IMR-90 (cell line): ENCODE results near the gene NUBPL. TPM values are rescaled to one million over a fixed set of nuclear protein-coding genes. Genes with fewer than 3 reads are reported as not detected.
A peak's percentile ranks its signal among the peaks of the same experiment; 100 is the strongest.

Source experiments
- ATAC-seq: fragments of 200-7000 bp; cut with Tn5 transposase; 2 replicates; pipeline ENCODE4 v1.9.1; 2020; ENCODE audit warnings: low read depth, mild to moderate bottlenecking, moderate library complexity
- BruUV-seq: library from RNA; stranded (reverse); fragments of 400-500 nt; replicated peaks from 2 replicates; lab custom pipeline; 2021; lab: Mats Ljungman, UMichigan
- CTCF ChIA-PET: fragments of 300-600 bp; formaldehyde crosslinking; extraction: SDS; loops from one replicate; lab custom pipeline; 2021; ENCODE audit warnings: antibody characterized with exemption; lab: Yijun Ruan, JAX
- POLR2A ChIA-PET: fragments of 300-600 bp; sonication (Branson Sonifier 250); formaldehyde crosslinking; loops from one replicate; lab custom pipeline; 2022; ENCODE audit warnings: antibody characterized with exemption; ENCODE audit not compliant: unreplicated experiment; lab: Charles Lee
- DNase-seq: peaks from one replicate; pipeline ENCODE4 v3.0.0; 2013
- H2AFZ ChIP-seq: replicated peaks from 2 replicates; pipeline ENCODE3; 2013; ENCODE audit warnings: low read length, mild to moderate bottlenecking; ENCODE audit not compliant: poor library complexity
- H2AK5ac ChIP-seq: 2 replicates; pipeline ENCODE4 v1.6.1; 2013; ENCODE audit warnings: low read depth, low read length, inconsistent platforms
- H2AK9ac ChIP-seq: replicated peaks from 2 replicates; pipeline ENCODE3; 2013; ENCODE audit warnings: mild to moderate bottlenecking, low read depth, low read length, moderate library complexity; ENCODE audit not compliant: poor library complexity
- H2BK120ac ChIP-seq: 2 replicates; pipeline ENCODE4 v1.6.1; 2013; ENCODE audit warnings: low read depth, low read length, inconsistent platforms
- H2BK15ac ChIP-seq: 3 replicates; pipeline ENCODE4 v1.6.1; 2013; ENCODE audit warnings: low read depth, low read length, inconsistent platforms
- H2BK20ac ChIP-seq: 2 replicates; pipeline ENCODE4 v1.6.1; 2013; ENCODE audit warnings: low read depth, mild to moderate bottlenecking, inconsistent platforms, low read length, moderate library complexity
- H2BK5ac ChIP-seq: 2 replicates; pipeline ENCODE4 v1.6.1; 2013; ENCODE audit warnings: mild to moderate bottlenecking, low read depth, low read length, inconsistent platforms; ENCODE audit not compliant: poor library complexity, severe bottlenecking
- H3K14ac ChIP-seq: replicated peaks from 2 replicates; pipeline ENCODE4 v1.6.1; 2013; ENCODE audit warnings: low read depth, low read length, inconsistent platforms
- H3K18ac ChIP-seq: 2 replicates; pipeline ENCODE4 v1.6.1; 2013; ENCODE audit warnings: low read depth, low read length, control low read depth
- H3K23ac ChIP-seq: 2 replicates; pipeline ENCODE4 v1.6.1; 2013; ENCODE audit warnings: low read depth, low read length, inconsistent platforms
- H3K27ac ChIP-seq: 2 replicates; pipeline ENCODE4 v1.5.1; 2013; ENCODE audit warnings: mild to moderate bottlenecking, control low read depth, low read length; ENCODE audit not compliant: insufficient read depth
- H3K27me3 ChIP-seq: 2 replicates; pipeline ENCODE4 v1.6.1; 2013; ENCODE audit warnings: low read length; ENCODE audit not compliant: control insufficient read depth, insufficient read depth
- H3K36me3 ChIP-seq: 2 replicates; pipeline ENCODE4 v1.6.1; 2013; ENCODE audit warnings: low read length, mixed read lengths; ENCODE audit not compliant: control insufficient read depth, insufficient read depth
- H3K4ac ChIP-seq: 2 replicates; pipeline ENCODE4 v1.6.1; 2013; ENCODE audit warnings: low read depth, low read length, inconsistent platforms
- H3K4me1 ChIP-seq: 2 replicates; pipeline ENCODE4 v1.6.1; 2013; ENCODE audit warnings: low read length, mixed read lengths; ENCODE audit not compliant: control insufficient read depth, insufficient read depth
- H3K4me2 ChIP-seq: 2 replicates; pipeline ENCODE4 v1.6.1; 2013; ENCODE audit warnings: low read depth, mild to moderate bottlenecking, control low read depth, low read length, moderate library complexity
- H3K4me3 ChIP-seq: 2 replicates; pipeline ENCODE4 v1.5.1; 2013; ENCODE audit warnings: low read depth, mild to moderate bottlenecking, control low read depth, low read length, moderate library complexity; ENCODE audit not compliant: insufficient read depth
- H3K56ac ChIP-seq: 2 replicates; pipeline ENCODE4 v1.6.1; 2013; ENCODE audit warnings: low read length, inconsistent platforms; ENCODE audit not compliant: insufficient read depth; ENCODE audit errors: extremely low read depth
- H3K79me1 ChIP-seq, 2 experiments: 2 replicates each; pipeline ENCODE4 v1.6.1; 2013; ENCODE audit warnings: low read length in 2 of 2, inconsistent platforms in 1 of 2, low read depth in 1 of 2
- H3K9ac ChIP-seq: 2 replicates; pipeline ENCODE4 v1.6.1; 2013; ENCODE audit warnings: low read depth, low read length, control low read depth
- H3K9me1 ChIP-seq: 2 replicates; pipeline ENCODE4 v1.6.1; 2013; ENCODE audit warnings: low read length, inconsistent platforms; ENCODE audit not compliant: insufficient read depth
- H3K9me3 ChIP-seq: 2 replicates; pipeline ENCODE4 v1.6.1; 2013; ENCODE audit warnings: low read length; ENCODE audit not compliant: control insufficient read depth, insufficient read depth
- H4K20me1 ChIP-seq: 2 replicates; pipeline ENCODE4 v1.6.1; 2013; ENCODE audit warnings: low read length, inconsistent platforms; ENCODE audit not compliant: insufficient read depth
- H4K5ac ChIP-seq: 2 replicates; pipeline ENCODE4 v1.6.1; 2013; ENCODE audit warnings: mild to moderate bottlenecking, low read depth, low read length, control low read depth
- H4K8ac ChIP-seq, 2 experiments: 2 replicates each; pipeline ENCODE4 v1.6.1; 2013; ENCODE audit warnings: low read depth in 2 of 2, low read length in 2 of 2, control low read depth in 1 of 2, inconsistent platforms in 1 of 2
- H4K91ac ChIP-seq: 2 replicates; pipeline ENCODE4 v1.6.1; 2013; ENCODE audit warnings: low read depth, low read length, inconsistent platforms; ENCODE audit not compliant: insufficient read depth
- BHLHE40 ChIP-seq: fragments of 150-350 bp; IDR thresholded peaks from 2 replicates; pipeline ENCODE4 v1.6.1; 2016; ENCODE audit warnings: mild to moderate bottlenecking, low read depth, low read length
- CEBPB ChIP-seq: IDR thresholded peaks from 2 replicates; pipeline ENCODE4 v1.6.1; 2012; ENCODE audit warnings: low read depth, low read length, improper control_type of control experiment
- CHD1 ChIP-seq: IDR thresholded peaks from 2 replicates; pipeline ENCODE4 v1.6.1; 2012; ENCODE audit warnings: low read depth, low read length, improper control_type of control experiment
- CTCF ChIP-seq: conservative IDR thresholded peaks from 2 replicates; pipeline ENCODE4 v1.5.1; 2012; ENCODE audit warnings: mild to moderate bottlenecking, low read depth, low read length, improper control_type of control experiment
- ELK1 ChIP-seq: fragments of 150-350 bp; IDR thresholded peaks from 2 replicates; pipeline ENCODE4 v1.6.1; 2016; ENCODE audit warnings: low read depth, mild to moderate bottlenecking, low read length, moderate library complexity, borderline replicate concordance
- MAZ ChIP-seq: IDR thresholded peaks from 2 replicates; pipeline ENCODE4 v1.6.1; 2012; ENCODE audit warnings: low read depth, mild to moderate bottlenecking, low read length, improper control_type of control experiment, moderate library complexity, borderline replicate concordance
- MXI1 ChIP-seq: IDR thresholded peaks from 2 replicates; pipeline ENCODE4 v1.6.1; 2012; ENCODE audit warnings: low read depth, mild to moderate bottlenecking, low read length, moderate library complexity, borderline replicate concordance
- NFE2L2 ChIP-seq: fragments of 150-350 bp; IDR thresholded peaks from 2 replicates; pipeline ENCODE4 v1.6.1; 2016; ENCODE audit warnings: low read depth, mild to moderate bottlenecking, low read length
- RAD21 ChIP-seq: IDR thresholded peaks from 2 replicates; pipeline ENCODE4 v1.6.1; 2012; ENCODE audit warnings: low read length, improper control_type of control experiment
- RCOR1 ChIP-seq: IDR thresholded peaks from 2 replicates; pipeline ENCODE4 v1.6.1; 2012; ENCODE audit warnings: mild to moderate bottlenecking, low read length, improper control_type of control experiment; ENCODE audit not compliant: insufficient replicate concordance
- RFX5 ChIP-seq: IDR thresholded peaks from 2 replicates; pipeline ENCODE4 v1.8.0; 2012; ENCODE audit warnings: low read depth, mild to moderate bottlenecking, low read length, moderate library complexity
- SMC3 ChIP-seq: fragments of 150-350 bp; IDR thresholded peaks from 2 replicates; pipeline ENCODE4 v1.6.1; 2016; ENCODE audit warnings: low read depth, mild to moderate bottlenecking, antibody characterized with exemption, low read length, moderate library complexity
- USF2 ChIP-seq: fragments of 150-350 bp; IDR thresholded peaks from 2 replicates; pipeline ENCODE4 v1.6.1; 2017; ENCODE audit warnings: mild to moderate bottlenecking, antibody characterized with exemption, low read length, low read depth
- WGBS, 2 experiments: methylation state at CpG; one replicate each; pipeline versions ENCODE4 v1.1.5 to v1.1.7; 2013; ENCODE audit warnings: missing lambda C conversion rate in 2 of 2; ENCODE audit not compliant: insufficient read length in 1 of 2; ENCODE audit errors: extremely low coverage in 2 of 2; 5-methylcytosine and 5-hydroxymethylcytosine counted together
- dilution Hi-C: fragments of 300-500 bp; cut with HindIII; formaldehyde crosslinking; loops from one replicate; pipeline ENCODE4 v1.14.3; 2018; ENCODE audit warnings: low sequenced_read_pairs; ENCODE audit not compliant: unreplicated experiment
- in situ Hi-C: fragments of 300-500 bp; cut with MboI; formaldehyde crosslinking; loops from 3 replicates; pipeline ENCODE4 v1.14.3; 2019; ENCODE audit warnings: low sequenced_read_pairs, inconsistent platforms, mixed read lengths
- intact Hi-C: fragments of 100-400 bp; cut with micrococcal nuclease; formaldehyde crosslinking; loops from 2 replicates; pipeline ENCODE4 v1.10.0; 2022
- polyA plus RNA-seq, 3 experiments: library from polyadenylated mRNA; depleted of rRNA; stranded (reverse); fragments of >200 nt; gene quantifications; 2 replicates each; pipeline ENCODE4 v1.2.3, GENCODE V29; 2012; ENCODE audit warnings: low replicate concordance in 1 of 3
- total RNA-seq: library from RNA; depleted of rRNA; stranded (reverse); fragments of >200 nt; gene quantifications from 2 replicates; pipeline ENCODE4 v1.2.3, GENCODE V29; 2012

NUBPL gene
- total and polyA plus RNA-seq, 2 of the 4 experiments (the other 2 are of a cell fraction), result 5.4 to 11.5 TPM

DNA sequence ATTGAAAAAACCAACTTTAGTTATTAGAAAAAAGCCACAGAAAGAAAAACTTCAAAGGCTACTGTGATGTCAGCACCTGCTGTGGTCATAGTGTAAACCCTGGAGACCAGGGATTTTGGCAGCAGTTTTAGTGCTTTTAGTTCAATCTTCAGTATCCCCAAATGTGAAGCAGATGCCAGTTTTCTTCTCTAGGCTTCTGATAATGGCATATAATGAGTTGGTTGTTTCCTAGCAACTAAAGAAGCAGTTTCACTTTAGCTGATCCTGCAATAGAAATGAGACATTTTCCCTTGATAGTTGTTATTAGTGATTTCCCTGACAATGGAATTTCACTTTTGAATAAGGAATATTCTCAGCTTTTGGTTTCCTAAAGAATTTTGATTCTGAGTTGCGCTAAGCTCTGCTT, 131.2 kb downstream of the NUBPL start:
- Histone ChIP-seq H3K56ac (no peak overlapping the region), H3K4me3 (no peak overlapping the region), H3K27ac (no peak overlapping the region), H2BK20ac (no peak overlapping the region), H4K91ac (no peak overlapping the region), H2BK120ac (no peak overlapping the region), H4K5ac (no peak overlapping the region), H3K27me3 (no peaks in the 10 kb centered on the region), H3K4ac (no peak overlapping the region), H3K18ac (no peak overlapping the region), H2AFZ (no peak overlapping the region), H2BK5ac (no peak overlapping the region), H3K4me1 (no peaks in the 10 kb centered on the region), H2AK9ac (no peak overlapping the region), H2AK5ac (no peak overlapping the region), H3K79me1 (no peaks in the 10 kb centered on the region; a peak in 1 of 4 replicates), H3K9me3 (no peaks in the 10 kb centered on the region), H3K14ac (no peak overlapping the region), H4K8ac (no peak overlapping the region), H2BK15ac (no peak overlapping the region), H3K23ac (no peak overlapping the region), H3K36me3 (no peaks in the 10 kb centered on the region), H3K4me2 (no peak overlapping the region), H3K9me1 (no peaks in the 10 kb centered on the region), H4K20me1 (no peaks in the 10 kb centered on the region), H3K9ac (no peak overlapping the region)
- in situ Hi-C loops (no loop called here), dilution Hi-C loops (no loop called here), intact Hi-C loops (no loop called here)
- ChIA-PET POLR2A (no interaction called here), CTCF (no interaction called here)
- WGBS, 2 experiments, result no CpG with 5 or more reads among the region's 1 CpG
- no peak for TF ChIP-seq CTCF
- TF ChIP-seq ELK1, result no peak
- no peak for TF ChIP-seq CHD1
- no peak for TF ChIP-seq RAD21
- TF ChIP-seq RCOR1, result no peak
- no peak for TF ChIP-seq MXI1
- TF ChIP-seq BHLHE40, result no peak
- no peak for TF ChIP-seq MAZ
- TF ChIP-seq USF2, result no peak
- TF ChIP-seq SMC3, result no peak
- no peak for TF ChIP-seq CEBPB
- no peak for TF ChIP-seq RFX5
- TF ChIP-seq NFE2L2, result no peak
- BruUV-seq, result no TSS peak
- ATAC-seq (no peak), DNase-seq (peak; percentile 5)
